ENCODE results near the gene DENND4C.
A peak's percentile ranks its signal among the peaks of the same experiment; 100 is the strongest.

DENND4C gene

DNA sequence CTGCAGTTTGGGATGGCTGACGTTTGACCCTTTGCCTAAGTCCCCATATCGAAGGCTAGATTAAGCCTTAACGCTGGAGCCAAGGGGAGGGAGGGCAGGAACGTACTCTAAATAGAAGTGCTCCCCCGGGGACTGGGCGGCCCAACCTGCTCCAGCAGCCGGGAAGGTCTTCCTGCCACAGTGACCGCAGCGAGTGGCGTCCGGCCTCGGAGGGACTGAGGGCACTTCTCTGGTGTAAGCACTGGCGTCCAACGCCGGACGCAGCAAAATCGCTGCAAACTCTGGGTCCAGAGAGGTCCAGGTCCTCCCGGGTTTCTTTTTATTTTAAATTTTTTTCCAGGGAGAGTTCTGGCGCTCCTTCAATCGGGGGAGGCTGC lies 177.8 kb downstream of the DENND4C start:
- Histone ChIP-seq H3K4me2 (ENCODE audit: low read depth, low read length, poor library complexity, severe bottlenecking) (peak overlapping the region; percentile 91), H3K27me3 (ENCODE audit: low read length) (no peaks in the 10 kb centered on the region), H3K36me3 (ENCODE audit: low read length) (no peaks in the 10 kb centered on the region), H3K79me2 (ENCODE audit: insufficient read depth, low read length) (no peaks in the 10 kb centered on the region), H3F3A (ENCODE audit: insufficient read depth) (no peaks in the 10 kb centered on the region), H3K4me3 (ENCODE audit: insufficient read depth, low read length, poor library complexity, severe bottlenecking) (peak overlapping the region; percentile 3), H3K9me3 (ENCODE audit: insufficient read depth, low read length) (no peaks in the 10 kb centered on the region), H3K9ac (ENCODE audit: low read length) (no peak overlapping the region), H3K9me2 (replicated peaks; ENCODE audit: insufficient read depth, low read length) (no peaks in the 10 kb centered on the region), H2AFZ (ENCODE audit: low read depth, low read length, severe bottlenecking) (no peak overlapping the region), H4K20me1 (ENCODE audit: low read depth, low read length) (no peaks in the 10 kb centered on the region), H3K27ac (ENCODE audit: low read depth, low read length) (no peak overlapping the region)
- TF ChIP-seq, protein P1, sequence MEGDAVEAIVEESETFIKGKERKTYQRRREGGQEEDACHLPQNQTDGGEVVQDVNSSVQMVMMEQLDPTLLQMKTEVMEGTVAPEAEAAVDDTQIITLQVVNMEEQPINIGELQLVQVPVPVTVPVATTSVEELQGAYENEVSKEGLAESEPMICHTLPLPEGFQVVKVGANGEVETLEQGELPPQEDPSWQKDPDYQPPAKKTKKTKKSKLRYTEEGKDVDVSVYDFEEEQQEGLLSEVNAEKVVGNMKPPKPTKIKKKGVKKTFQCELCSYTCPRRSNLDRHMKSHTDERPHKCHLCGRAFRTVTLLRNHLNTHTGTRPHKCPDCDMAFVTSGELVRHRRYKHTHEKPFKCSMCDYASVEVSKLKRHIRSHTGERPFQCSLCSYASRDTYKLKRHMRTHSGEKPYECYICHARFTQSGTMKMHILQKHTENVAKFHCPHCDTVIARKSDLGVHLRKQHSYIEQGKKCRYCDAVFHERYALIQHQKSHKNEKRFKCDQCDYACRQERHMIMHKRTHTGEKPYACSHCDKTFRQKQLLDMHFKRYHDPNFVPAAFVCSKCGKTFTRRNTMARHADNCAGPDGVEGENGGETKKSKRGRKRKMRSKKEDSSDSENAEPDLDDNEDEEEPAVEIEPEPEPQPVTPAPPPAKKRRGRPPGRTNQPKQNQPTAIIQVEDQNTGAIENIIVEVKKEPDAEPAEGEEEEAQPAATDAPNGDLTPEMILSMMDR (IDR thresholded peaks at IDR 0.05; ENCODE audit: insufficient read depth, low read length, poor library complexity, severe bottlenecking), result no peak
- no peak for TF ChIP-seq EZH2phosphoT487 (conservative IDR thresholded peaks at IDR 0.05; ENCODE audit: low read length)

DNA sequence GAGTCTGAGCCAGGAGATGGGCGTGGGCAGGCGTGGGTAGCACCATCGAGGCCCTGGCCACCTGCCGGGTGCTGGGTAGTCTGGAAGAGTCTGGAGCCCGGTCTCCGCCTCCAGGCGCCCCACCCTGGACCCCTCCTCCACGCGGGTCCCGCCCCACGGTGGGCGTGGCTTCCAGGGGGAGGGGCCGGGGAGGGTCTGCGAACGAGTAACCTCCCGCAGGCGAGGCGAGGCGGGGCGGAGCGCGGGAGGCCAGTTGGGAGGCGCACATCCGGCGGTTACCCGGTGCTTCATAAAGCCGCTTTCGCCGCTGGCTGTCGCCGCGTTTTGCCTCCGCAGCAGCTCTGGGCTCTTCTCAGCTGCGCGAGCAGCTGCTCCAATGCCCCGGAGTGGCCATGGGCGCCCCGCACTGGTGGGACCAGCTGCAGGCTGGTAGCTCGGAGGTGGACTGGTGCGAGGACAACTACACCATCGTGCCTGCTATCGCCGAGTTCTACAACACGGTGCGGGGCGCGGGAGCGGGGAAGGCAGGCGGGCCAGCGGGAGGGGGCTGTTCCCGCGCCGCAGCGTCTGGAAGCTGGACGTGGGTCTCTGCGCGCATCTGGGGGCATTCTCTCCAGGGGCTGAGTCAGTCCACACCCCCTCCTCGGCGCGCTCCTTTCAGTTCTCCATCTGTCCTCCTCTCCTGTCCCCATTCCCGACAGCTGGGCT lies 178.4 kb downstream of the DENND4C start, which contains the start of gene ACER2:
Gene ACER2, plus strand, starts transcription at position 317 of the 708 bp plus-strand sequence. Its CDS starts 76 bp downstream, at position 393.
- Histone ChIP-seq H3K27ac (ENCODE audit: low read depth, low read length) (no peak within 1 kb of the TSS), H3K9me3 (ENCODE audit: insufficient read depth, low read length) (no peaks in the 10 kb centered on the region), H2AFZ (ENCODE audit: low read depth, low read length, severe bottlenecking) (peak within 1 kb of the TSS; percentile 93), H3F3A (ENCODE audit: insufficient read depth) (no peaks in the 10 kb centered on the region), H3K79me2 (ENCODE audit: insufficient read depth, low read length) (no peaks in the 10 kb centered on the region), H3K4me3 (ENCODE audit: insufficient read depth, low read length, poor library complexity, severe bottlenecking) (peak within 1 kb of the TSS; percentile 65), H3K4me2 (ENCODE audit: low read depth, low read length, poor library complexity, severe bottlenecking) (peak within 1 kb of the TSS; percentile 91), H3K9me2 (replicated peaks; ENCODE audit: insufficient read depth, low read length) (no peaks in the 10 kb centered on the region), H4K20me1 (ENCODE audit: low read depth, low read length) (no peaks in the 10 kb centered on the region), H3K9ac (ENCODE audit: low read length) (peak within 1 kb of the TSS; percentile 68), H3K36me3 (ENCODE audit: low read length) (no peaks in the 10 kb centered on the region), H3K27me3 (ENCODE audit: low read length) (no peaks in the 10 kb centered on the region)
- TF ChIP-seq EZH2phosphoT487 (conservative IDR thresholded peaks at IDR 0.05; ENCODE audit: low read length), result no peak
- TF ChIP-seq, protein P1 (IDR thresholded peaks at IDR 0.05; ENCODE audit: insufficient read depth, low read length, poor library complexity, severe bottlenecking), result no peak

DNA sequence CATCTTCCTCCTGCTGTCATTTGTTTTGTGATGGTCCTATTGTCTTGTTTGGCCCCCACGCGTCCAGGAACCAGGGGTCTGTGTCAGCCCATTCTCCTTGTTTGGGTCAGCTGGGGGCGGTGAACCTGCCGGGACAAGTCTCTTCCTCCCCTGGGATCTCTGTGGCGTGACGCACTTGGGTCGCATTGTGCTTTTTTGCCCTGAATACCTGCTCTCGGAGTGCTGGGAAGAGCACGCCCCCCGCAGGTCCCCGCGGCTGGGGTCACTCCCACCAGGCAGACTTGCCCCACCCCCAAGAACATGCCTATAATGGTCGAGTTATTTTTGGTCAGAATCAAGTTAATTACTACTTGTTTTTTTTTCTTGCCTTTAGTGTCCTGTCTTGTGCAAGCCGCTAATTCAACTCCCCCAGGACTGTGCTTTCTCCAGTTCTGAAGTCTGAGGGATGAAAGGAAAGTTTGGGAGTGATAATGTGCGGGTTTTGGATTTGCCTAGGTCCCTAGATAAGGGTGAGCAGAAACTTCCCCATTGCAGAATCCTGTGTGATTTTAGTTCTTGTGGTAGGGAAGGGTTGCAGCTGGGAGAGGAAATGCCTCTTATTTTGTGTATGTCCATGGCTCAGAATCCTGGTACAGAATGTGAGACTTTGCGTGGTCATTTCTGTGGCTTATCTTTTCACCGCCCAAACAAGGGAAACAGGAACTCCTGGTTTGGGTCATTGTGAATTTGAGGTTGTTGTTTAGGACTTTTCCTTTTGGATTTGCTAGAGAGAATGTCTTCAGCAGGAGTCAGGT lies 179.1 kb downstream of the DENND4C start:
- Histone ChIP-seq H3K27ac (ENCODE audit: low read depth, low read length) (no peak overlapping the region), H3K79me2 (ENCODE audit: insufficient read depth, low read length) (no peaks in the 10 kb centered on the region), H4K20me1 (ENCODE audit: low read depth, low read length) (no peaks in the 10 kb centered on the region), H2AFZ (ENCODE audit: low read depth, low read length, severe bottlenecking) (peak overlapping the region; percentile 93), H3K9ac (ENCODE audit: low read length) (peak overlapping the region; percentile 68), H3K27me3 (ENCODE audit: low read length) (no peaks in the 10 kb centered on the region), H3K4me2 (ENCODE audit: low read depth, low read length, poor library complexity, severe bottlenecking) (peak overlapping the region; percentile 91), H3F3A (ENCODE audit: insufficient read depth) (no peaks in the 10 kb centered on the region), H3K9me2 (replicated peaks; ENCODE audit: insufficient read depth, low read length) (no peaks in the 10 kb centered on the region), H3K4me3 (ENCODE audit: insufficient read depth, low read length, poor library complexity, severe bottlenecking) (peak overlapping the region; percentile 65), H3K36me3 (ENCODE audit: low read length) (no peaks in the 10 kb centered on the region), H3K9me3 (ENCODE audit: insufficient read depth, low read length) (no peaks in the 10 kb centered on the region)
- TF ChIP-seq, protein P1 (IDR thresholded peaks at IDR 0.05; ENCODE audit: insufficient read depth, low read length, poor library complexity, severe bottlenecking), result no peak
- no peak for TF ChIP-seq EZH2phosphoT487 (conservative IDR thresholded peaks at IDR 0.05; ENCODE audit: low read length)

All from SU-DHL-6 (cell line).